HG03025 (cell line): Measurements from ENCODE around the gene SHLD2.
"Not testable (repeated sequence)": the region's sequence is repeated elsewhere in the genome, so short reads cannot be mapped to it uniquely, and the experiment has no call there.

Experiments
- ATAC-seq: cut with Tn5 transposase; IDR thresholded peaks from one replicate; pipeline ENCODE4 v1.9.1; 2021; ENCODE audit warnings: mild to moderate bottlenecking, moderate library complexity; ENCODE audit not compliant: unreplicated experiment, low FRiP score

Gene SHLD2

GRCh38 chr10:87210309-87210708, 115.3 kb downstream of the SHLD2 start:
- not testable (repeated sequence) for ATAC-seq

DNA sequence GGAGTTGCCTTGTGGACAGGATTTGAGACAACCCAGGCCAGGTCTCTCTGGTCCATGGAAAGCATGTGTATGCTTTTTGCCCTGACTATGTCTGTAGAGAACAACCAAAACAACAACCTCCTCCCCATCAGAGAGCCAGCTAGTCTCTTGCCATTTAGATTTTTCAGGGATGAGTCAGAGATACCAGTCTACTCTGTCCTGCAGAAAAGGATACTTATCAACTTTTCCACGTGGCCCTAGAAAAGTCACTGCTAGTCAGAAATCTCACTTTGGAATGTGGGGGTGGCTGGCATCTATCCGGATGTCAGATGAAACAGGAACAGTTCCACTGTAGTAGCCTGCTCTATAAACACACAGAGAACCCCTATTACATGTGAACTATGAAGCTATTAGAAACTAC, 116.8 kb downstream of the SHLD2 start:
- ATAC-seq = not testable (repeated sequence)

DNA sequence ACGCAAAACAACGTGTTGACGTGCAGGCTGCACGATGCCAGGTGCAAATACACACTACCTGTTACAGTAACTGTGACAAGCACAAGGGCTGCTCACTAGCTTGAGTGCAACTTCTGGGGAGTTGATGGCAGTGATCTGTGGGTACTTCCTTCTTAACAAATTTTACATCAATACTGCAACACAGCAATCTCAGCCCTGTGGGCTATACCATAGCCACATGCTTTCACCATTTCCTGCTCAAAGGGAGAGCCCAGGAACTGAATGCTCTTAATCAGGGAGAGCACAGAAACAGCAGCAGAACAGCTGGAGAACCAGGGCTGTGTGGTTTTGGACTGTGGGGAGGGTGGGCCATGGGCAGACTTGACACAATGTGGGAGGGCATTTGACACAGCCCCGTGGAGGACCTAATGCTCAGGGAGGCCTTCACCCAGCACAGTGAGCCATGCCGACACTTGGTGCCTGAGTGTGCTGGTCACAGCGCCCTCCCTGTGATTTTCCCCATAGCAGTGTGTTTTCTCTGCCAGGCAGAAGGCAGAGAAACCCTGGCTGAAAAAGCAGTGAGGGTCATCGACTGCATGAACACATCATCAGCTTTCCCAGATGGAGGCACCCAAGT, 118.3 kb downstream of the SHLD2 start:
- not testable (repeated sequence) for ATAC-seq

GRCh38 chr10:87213806-87214205, 118.8 kb downstream of the SHLD2 start:
- not testable (repeated sequence) for ATAC-seq

DNA sequence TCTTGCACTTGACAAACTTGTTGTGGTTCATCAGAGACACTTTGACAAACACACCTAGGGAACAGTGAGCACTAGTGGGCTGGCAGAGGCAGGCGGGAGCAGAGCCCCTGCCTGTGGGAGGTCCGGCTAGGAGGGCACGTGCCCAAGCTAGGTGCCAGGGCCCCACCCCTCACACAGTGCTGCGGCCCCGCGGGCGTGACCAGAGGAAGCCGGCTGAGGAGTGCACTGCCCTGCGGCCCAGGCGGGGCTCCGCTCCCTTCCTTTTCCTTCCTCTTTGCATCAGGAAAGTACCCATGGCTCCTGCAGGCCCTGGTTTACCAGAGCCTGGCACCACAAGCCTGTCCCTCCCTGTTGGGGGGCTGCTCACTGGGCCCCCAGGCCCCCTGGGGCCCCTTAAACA, 121.1 kb downstream of the SHLD2 start:
- not testable (repeated sequence) for ATAC-seq

GRCh38 chr10:87219370-87219769, 124.4 kb downstream of the SHLD2 start:
- ATAC-seq = not testable (repeated sequence)

DNA sequence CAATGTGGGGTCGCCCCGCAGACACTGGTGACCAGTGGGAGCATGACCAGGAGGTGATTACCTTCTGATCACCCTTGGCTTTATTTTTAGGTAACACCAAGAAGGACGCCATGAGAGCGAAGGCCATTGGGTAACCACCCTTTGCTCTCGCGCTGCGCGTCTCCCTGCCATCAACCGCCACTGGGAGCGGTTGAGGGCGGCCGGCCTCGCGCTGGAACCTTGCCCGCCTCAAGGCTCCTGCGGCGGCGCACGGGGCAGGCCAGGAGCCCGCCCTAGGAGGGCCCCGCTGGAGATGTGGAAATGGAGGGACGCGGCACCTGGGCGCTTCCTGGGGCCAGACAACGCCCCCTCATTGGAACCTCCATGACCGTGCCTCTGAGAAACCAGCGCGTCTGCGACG, 127.8 kb downstream of the SHLD2 start:
- ATAC-seq = not testable (repeated sequence)

DNA sequence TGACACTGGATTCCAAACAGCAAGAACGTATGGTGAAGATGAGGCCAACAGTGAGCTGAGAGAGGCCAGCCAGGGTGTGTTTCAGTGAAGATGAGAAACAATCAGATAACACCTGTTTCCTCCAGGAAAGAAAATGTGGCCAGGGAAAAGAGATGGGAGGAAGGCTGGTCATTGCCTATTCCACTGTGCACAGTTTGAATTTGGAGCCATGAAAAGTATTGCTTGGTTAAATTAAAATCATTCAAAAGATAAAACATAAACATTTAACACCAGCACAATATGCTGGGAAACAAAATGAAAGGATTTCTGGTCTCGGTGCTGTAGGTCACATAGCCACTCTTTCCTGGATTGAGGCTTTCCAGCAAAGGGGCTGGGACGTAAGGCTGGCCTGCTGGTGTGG, 130.1 kb downstream of the SHLD2 start, which contains the start of gene NUTM2A:
Gene NUTM2A (plus strand): TSS at position 301 of the 400 bp plus-strand sequence. CDS start 383 bp downstream, outside the sequence.
- not testable (repeated sequence) for ATAC-seq

GRCh38 chr10:87228247-87228646, 133.2 kb downstream of the SHLD2 start:
- ATAC-seq = not testable (repeated sequence)

DNA sequence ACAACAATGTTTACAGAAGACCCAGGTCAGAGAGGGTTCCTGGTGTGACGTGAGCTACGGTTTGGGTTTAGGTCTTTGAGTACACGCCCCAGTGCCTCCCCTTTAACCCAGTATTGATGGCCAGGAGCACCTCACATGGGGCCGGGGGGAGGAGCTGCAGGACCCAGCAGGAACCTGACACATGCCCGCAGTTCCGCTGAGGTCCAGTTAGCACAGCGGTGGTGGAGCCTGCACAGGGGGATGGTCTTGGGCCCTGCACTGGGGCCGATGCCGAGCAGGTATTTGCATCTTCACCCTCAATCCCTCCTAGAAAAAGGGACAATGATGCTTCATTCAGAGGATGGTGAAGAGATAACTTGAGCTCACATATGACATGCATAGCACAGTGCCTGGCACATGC, 134.2 kb downstream of the SHLD2 start:
- not testable (repeated sequence) for ATAC-seq

- ATAC-seq = not testable (repeated sequence)
Measured at GRCh38 chr10:87234854-87235253, 139.8 kb downstream of the SHLD2 start.

DNA sequence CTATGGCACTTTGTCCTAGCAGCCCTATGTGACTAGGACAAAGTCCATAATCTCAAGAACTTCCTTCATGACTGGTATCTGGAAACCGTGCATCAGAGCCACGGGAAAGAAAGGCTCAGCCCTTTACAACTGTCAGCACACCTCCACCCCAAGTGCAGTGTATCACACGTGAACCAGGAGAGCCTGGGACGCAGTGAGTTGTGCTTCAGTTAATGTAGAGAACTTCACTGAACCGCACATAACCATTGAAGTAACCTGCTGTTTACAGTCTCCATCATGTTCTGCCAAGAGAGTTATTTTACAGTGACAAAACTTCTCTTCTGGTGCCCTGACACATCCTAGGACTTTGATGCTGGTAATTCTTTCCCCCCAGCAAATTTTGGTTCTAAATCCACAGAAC, 142.2 kb downstream of the SHLD2 start:
- ATAC-seq = not testable (repeated sequence)

GRCh38 chr10:87239346-87239808, 144.4 kb downstream of the SHLD2 start:
- ATAC-seq = not testable (repeated sequence)
